GM19397 (cell line): Measurements from ENCODE around the gene IRAK3.
"Not testable (repeated sequence)": the region's sequence is repeated elsewhere in the genome, so short reads cannot be mapped to it uniquely, and the experiment has no call there.

Source experiments
- ATAC-seq: cut with Tn5 transposase; IDR thresholded peaks from one replicate; pipeline ENCODE4 v1.9.1; 2021; ENCODE audit warnings: mild to moderate bottlenecking, moderate library complexity; ENCODE audit not compliant: unreplicated experiment

Gene IRAK3

DNA sequence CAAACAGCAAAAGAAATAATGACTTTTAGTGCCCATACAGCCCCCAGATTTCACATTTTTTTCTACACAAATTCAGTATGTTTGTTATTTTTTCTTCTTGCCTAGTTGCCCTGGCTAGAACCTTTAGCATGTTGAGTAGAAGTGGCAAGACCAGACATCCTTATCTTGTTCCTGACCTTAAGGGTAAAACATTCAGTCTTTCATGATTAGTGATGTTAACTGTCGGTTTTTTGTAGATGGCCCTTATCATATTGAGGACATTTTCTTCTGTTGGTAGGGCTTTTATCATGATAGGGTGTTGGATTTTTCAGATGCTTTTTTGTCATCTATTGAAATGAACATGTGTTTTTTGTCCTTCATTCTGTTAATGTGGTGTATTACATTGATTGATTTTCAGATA is 17.1 kb downstream of the IRAK3 start:
- no peak for ATAC-seq

DNA sequence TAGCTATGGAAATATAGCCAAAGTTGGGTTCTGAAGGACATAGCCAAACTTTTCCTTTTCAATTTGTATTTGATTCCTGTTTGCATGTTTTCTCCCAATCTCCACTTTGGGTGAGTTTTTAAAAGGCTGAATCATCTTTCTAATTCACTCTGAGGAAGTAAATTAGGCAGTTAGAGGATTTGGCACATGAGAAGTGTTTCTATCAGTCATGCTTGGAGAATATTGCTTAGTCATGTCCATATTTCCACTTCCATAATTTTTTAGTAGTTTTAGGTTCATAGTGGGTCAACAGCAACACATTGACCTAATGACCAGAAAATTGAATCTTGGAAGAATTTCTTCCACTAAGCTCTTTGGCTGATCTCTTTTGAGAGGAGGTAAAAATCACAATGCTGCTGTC is 21.8 kb downstream of the IRAK3 start:
- no peak for ATAC-seq

DNA sequence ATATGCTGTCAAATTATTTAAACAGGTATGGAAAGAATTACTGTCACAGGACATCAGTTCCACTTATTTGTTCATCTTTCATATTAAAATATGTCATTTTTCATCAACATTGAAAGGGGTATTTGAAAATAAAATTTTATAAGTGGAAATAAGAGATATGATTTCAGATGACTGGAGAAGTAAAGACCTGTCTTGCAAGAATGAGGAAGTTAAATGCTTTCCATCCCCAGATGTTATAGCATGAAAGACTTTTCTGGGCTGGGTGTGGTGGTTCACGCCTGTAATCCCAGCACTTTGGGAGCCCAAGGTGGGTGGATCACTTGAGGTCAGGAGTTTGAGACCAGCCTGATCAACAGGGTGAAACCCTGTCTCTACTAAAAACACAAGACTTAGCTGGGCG is 22.6 kb downstream of the IRAK3 start:
- not testable (repeated sequence) for ATAC-seq

DNA sequence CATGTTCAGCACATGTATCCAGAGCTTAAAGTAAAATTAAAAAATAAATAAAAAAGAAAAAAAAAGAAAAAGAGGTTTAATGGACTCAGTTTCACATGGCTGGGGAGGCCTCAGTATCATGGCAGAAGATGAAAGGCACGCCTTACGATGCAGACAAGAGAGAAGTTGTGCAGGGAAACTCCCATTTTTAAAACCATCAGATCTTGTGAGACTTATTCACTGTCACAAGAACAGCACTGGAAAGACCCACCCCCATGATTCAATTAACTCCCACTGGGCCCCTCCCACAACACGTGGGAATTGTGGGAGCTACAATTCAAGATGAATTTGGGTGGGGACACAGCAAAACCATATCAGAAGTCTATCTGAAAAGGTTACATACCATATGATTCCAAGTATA is 24.0 kb downstream of the IRAK3 start:
- not testable (repeated sequence) for ATAC-seq

DNA sequence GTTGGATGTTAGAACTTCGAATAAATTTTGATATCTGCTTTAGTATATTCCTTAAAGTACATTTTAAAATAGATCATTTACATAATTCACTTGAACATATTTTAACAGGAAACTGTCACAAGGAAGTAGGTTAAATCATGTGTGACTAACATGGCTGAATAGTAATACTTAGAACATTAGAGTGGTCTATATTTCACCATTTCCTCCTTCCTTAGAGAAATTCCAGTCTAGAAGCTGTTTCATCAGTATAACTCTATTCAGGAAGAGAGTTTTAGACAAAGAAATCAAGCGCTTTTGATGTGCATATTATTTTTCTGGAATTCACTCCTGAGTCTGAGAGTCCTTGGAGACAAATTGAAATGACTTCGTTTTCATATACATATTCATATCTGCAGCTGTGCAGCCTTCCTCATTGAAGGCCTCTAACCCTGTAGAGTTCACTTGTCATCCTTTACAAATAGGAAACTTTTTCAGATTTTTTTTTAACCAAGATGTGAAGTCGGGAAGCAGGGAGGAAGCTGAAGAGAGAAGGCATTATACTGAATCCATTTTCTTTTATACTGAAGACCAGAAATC is 28.4 kb downstream of the IRAK3 start:
- ATAC-seq: no peak

DNA sequence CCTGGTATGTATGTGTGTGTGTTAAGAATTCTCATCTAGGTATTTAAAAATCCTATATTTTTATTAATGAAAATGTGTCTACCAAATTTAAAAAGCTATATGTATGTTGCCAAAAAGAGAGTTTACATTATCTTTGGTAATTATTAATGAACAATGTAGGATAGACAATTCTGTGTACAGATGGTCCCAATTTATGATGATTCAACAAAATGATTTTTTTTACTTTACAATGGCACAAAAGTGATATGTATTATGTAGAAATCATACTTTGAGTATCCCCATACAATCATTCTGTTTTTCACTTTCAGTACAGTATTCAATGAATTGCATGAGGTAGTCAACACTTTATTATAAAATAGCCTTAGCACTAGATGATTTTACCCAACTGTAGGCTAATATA is 39.4 kb downstream of the IRAK3 start:
- ATAC-seq: no peak

DNA sequence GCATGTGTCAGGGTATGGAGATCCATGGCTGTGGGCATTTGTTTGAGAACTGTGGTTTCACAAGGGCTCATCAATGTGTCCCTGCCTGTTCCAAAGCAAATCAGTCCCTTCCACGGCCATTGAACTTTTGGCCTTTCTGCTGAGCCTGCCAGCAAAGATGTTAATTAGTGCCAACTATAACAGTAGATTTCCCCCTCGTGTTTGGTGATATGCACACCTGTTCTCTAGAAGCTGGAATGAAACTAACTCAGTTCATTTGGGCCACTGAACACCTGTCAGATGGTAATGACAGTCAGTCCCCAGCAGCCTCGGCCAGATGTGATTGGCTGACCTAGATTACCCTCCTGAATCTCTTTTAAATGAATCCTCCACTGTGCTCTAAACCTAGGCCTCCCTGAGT is 43.2 kb downstream of the IRAK3 start:
- peak; percentile 43 for ATAC-seq

DNA sequence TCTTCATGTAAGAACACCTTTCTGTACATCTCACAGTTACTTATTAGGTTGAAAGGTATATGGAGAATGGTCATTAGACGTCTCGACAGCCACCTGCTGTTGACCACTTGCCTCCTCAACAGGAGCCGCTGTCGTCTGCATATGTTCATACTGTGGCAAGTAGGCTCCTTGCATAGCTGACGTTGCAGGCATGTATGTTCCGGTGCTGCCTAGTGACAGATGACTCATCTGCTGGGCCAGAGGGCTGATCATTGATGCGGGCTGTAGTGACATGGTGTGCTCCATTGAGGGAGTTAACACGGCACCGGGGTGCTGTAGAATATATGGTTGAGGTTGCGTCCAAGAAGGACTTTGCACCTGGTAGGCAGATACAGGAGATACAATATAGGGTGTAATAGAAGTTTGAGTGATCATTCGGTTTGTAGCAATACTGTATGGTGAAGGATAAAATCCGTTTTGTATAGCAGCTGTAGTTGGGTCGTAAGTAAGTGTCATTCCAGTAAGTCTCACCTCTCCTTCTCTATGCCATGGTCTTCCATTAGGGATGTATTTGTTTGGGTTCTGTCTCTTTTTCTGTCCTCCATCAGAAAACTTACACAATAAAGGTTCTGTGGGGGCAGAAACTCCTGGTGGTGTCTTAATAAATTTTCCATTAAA is 45.2 kb downstream of the IRAK3 start:
- peak; percentile 57 for ATAC-seq

DNA sequence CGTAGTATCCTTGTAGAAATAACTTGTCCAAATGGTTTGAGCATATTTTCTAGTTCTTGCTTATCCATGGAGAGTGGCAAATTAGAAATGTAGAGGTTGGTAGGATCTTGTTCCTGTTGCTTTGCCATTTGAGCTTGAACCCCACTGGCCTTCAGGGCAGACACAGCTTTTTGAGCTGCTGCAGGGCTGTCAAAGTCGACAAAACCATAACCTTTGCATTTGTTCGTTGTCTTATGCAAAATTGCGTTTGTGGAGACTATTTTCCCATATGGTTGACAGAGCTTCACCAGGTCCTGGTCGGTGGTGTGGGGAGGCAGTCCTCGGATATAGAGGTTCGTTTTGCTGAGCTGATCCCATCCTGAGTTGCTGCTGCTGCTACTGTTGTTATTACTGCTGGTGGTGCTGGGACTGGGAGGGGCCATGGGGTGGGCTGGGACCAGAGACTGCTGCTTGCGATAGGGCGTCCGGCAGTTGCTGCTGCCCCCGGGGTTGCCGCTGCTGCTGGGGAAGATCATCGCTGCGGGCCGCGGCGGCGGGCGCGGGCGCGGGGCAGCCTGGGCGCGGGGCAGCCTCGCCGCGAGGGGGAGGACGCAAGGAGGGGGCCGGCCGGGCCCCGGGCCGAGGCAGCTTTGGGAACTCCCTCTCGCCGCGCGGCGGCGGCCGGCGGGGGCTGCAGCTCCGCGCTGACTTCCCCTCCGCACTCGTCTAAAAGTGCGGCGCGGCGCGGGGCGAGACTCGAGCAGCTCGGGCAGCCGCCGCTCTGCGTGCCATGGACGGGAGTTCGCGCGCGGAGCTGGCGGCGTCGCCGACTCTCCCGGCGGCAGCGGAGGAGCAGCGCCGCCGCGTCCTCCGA is 46.0 kb downstream of the IRAK3 start:
- ATAC-seq: peak; percentile 63

DNA sequence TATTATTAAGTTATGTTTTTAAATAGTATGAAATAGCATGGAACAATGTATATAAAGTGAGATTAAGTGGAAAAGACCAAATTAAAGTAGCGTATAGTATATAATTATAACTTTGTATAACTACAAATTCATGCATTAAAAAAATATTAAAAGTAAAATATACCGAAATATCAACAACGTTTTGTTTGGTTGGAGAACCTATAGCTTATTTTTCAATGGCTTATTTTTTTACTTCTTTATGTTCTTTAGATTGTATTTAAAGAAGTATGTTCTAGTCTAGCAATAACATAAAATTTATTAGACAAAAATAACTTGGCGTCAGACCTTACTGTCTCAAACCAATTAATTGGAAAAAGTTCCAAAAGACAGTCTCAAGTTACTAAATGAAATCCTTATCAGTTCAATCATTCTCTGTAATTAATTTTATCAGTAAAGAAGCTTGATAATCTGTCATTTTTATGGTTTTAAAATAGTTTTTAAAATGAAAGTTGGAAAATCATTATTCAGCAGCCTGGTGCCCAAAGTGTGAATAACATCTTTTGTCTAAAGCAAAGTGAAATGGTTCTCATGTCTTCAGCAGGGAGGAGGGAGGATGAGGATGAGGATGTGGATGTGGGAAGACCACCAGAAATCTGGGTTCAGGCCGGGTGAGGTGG is 46.7 kb downstream of the IRAK3 start:
- no peak for ATAC-seq

DNA sequence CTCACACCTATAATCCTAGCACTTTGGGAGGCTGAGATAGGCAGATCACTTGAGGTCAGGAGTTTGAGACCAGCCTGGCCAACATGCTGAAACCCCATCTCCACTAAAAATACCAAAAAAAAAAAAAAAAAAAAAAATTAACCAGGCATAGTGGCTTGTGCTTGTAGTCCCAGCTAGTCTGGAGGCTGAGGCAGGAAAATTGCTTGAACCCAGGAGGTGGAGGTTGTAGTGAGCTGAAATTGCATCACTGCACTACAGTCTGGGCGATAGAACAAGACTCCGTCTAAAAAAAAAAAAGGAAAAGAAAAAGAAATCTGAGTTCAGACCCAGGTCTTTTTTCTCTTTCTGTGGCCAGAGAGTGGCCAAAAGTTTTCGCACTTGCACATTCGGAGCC is 47.3 kb downstream of the IRAK3 start:
- ATAC-seq: not testable (repeated sequence)

DNA sequence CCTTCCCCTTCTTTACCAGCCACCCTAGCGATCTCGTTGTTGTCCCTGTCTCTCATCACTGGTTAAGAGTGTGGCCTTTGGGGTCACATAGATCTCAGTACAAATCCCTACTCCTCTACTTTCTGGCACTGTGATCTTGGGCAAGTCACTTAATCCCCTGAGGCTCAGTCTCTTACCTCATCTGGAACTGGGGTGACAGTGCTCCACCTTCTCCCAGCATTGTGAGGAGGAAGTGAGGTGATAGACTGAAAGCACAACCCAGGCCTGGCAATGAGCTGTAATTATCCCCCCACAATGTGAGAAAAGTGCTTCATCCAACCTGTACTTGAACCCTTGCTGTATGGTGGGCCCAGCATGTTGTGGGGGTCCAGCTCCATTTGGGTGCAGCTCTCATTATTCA is 48.0 kb downstream of the IRAK3 start:
- no peak for ATAC-seq

DNA sequence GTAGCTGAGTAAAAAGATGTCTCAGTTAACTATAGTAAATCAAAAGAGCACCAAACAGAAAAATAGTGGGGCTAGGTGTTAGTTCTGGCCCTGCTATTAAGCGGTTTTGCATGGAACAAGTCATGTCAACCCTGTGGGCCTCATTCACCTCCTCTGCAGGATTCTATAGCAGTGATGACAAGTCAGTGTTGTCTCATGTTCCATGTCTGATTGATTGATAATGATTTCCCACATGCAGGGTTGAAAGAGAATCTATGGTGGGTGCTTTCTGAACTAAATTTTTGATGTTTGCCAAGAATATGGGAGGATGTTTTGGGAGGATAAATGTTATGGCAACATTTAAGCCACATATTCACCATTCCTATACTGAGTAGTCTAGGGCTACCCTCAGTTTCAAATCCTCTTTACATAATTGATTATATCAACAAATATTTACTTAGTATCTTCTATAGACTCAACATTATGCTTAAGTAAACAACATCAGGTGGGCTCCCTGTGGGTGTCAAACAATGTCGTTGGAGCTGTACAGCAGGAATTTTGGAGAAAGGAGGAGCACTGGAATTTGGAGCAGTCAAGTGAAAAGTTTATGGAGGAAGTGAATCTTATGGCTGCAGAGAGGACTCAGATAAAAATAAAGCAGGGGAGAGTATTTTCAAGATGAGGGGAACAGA is 48.6 kb downstream of the IRAK3 start:
- no peak for ATAC-seq

DNA sequence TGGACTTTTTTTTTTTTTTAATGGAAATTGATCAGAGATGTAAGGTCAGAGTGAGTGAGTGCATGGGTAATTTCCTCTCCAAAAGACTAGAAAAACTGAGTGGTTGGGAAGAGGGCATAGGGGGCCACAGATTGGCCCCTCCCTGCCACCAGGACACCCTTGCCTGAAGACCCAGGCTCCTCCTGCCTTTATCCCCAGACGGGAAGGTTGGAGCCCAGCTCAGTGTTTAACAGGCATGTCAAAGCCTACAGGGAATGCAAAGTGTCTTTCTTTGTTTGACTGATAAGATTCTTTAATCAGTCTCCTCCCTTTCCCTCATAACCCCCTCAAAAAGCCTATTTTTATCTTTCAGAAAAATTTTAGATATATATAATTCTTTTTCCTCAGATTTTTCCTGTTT is 50.3 kb downstream of the IRAK3 start:
- no peak for ATAC-seq

DNA sequence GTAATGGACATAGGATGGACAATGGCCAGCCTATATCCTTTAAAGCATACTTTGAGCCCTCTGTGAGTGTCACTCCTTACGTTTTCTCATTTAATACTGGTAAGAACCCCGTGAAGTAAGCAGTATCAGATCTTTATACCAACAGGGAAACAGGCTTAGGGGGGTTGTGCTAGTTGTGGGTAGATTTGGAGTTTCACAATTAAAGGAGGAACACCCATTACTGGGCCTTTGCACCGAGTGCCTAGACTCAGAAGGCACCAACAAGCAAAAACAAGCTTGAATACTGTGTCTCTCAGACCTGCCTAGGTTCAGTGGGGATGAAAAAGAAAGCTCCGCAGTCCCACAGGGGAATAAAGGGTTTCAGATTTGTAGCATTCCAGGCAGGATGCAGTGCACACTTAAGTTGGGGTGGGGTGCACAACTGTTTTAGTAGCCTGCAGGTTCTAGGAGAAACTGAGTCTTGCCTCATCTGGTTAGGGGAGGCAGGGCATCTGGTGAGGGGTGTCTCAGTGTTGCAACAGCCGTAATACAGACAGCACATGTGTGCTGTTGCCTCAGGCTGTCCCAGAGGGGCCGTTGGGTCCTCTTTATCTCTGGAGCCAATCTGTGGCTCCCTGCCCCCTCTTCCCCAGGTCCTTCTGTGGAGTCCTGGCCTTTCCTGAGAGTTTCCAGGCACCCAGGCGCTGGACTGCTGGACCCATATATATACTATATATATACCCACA is 51.2 kb downstream of the IRAK3 start:
- ATAC-seq: no peak

DNA sequence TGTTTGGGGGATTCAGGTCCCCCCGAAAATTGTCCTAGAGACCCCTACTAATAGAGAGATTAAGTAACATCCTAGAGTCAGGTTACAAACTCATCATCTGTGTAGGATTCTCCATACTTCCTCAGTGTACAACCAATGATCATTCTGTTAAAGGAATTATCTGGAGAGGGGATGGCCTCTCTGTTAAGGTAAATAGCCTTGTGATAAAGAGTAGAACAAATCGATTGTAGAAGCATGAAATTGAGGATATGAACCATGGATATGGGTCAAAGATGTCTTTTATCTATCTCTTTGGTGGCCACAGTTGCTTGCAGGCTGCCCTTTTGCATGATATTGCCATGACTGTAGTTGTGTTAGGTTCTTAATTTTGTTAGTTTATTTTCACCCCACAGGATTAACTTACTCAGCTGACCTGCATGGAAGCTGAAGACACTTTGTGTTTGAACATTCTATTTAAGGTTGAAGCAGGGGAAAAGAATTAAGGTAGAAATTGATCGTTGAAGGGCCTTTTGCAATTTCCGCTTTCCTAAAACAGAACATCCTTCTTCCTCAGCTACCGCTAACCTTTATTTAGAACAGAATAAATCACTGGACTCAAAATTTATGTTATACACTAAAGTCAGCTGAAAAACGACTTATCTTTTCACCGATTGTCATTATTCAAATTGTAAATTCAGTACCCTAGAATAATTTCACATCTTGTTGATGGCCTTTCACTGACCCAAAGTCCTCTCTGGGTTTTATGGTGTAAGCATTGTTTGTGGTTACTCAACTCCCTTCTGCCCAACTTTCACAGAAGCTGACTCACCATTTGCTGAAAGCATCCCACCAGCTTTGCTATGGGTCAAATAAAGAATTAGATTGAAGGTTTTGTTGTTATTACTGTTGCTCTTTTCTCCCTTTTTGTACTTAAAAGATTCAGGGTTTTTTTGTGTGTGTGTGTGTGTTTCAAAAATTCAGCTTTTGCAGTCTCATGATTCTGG is 52.3 kb downstream of the IRAK3 start:
- no peak for ATAC-seq

DNA sequence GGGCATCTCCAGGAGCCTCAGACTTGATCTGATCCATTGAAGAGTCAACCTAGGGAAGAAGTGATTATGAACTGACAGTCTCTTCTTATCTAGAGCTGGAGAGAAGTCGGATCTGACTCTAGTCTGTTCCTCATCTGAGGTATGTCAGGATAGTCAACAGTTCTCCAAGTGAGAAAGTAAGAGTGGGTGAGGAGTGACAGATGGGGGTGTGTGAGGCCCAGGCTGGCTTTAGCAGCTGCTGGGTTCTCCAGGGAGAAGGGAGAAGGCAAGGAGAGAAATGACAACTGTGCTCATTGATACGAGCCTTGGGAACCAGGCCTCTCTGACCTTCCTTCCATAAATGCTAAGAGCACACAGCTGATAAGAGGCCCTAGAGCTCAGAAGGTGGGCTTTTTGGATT is 53.3 kb downstream of the IRAK3 start:
- no peak for ATAC-seq

DNA sequence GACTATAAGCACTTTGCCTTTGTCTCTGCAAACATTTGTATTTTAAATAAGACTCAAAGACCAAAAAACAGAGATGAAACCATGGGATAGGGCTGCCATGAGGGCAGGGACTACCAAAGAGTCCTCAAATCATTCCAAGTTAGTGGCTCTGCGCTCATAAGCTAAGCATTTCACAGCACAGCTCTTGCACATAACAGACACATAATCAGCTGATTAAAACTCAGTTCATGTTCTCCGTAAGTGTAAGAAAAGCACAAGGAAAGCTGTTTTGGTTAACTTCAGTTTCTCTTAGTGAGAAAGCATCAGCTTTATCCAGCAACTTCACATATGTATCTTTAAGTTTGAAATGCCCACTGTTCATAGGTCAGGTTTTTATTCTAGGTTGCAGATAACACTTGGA is 54.9 kb downstream of the IRAK3 start:
- ATAC-seq: no peak

DNA sequence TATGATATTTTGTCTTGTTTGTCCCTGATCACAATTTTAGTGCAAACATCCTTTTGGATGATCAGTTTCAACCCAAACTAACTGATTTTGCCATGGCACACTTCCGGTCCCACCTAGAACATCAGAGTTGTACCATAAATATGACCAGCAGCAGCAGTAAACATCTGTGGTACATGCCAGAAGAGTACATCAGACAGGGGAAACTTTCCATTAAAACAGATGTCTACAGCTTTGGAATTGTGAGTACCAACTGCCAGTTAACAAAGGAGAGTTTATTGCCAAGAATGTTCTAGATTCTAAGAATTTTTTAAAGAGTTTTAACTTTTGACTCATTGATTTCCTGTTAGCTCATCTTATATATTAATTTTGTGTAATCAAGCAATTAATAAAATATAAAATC is 55.4 kb downstream of the IRAK3 start:
- ATAC-seq: no peak
